HepG2 (cell line): ENCODE results near the gene RPTN. TPM values are rescaled to one million over a fixed set of nuclear protein-coding genes. Genes with fewer than 3 reads are reported as not detected.

Experiments used
- ATAC-seq: fragments of 200-7000 bp; cut with Tn5 transposase; 3 replicates; pipeline ENCODE4 v1.9.1; 2020; ENCODE audit warnings: mild to moderate bottlenecking, moderate library complexity
- BruUV-seq: library from RNA; stranded (reverse); fragments of 400-500 nt; replicated peaks from 2 replicates; lab custom pipeline; 2021; lab: Mats Ljungman, UMichigan
- CTCF ChIA-PET: fragments of 300-600 bp; formaldehyde crosslinking; extraction: SDS; loops from one replicate; lab custom pipeline; 2021; ENCODE audit warnings: low total read pairs, inconsistent platforms, low intra/inter-chr PET ratio; lab: Yijun Ruan, JAX
- POLR2A ChIA-PET: fragments of 350-600 bp; sonication (Branson Sonifier 250); formaldehyde crosslinking; loops from one replicate; lab custom pipeline; 2020; ENCODE audit warnings: antibody characterized with exemption, inconsistent platforms; lab: Yijun Ruan, JAX
- DNase-seq: peaks from one replicate; pipeline ENCODE4 v3.0.0-alpha.2; 2015; ENCODE audit warnings: low spot score
- FAIRE-seq: peaks from 3 replicates; lab custom pipeline; 2011; peaks lifted over from hg19 to GRCh38; lab: Jason Lieb, UNC
- H2AFZ ChIP-seq: one replicate; pipeline ENCODE4 v1.6.1; 2011; ENCODE audit warnings: low read length, inconsistent platforms
- H3K27ac ChIP-seq: fragments of 300-600 bp; 3 replicates; pipeline ENCODE4 v1.8.0; 2011; ENCODE audit warnings: mixed run types, mild to moderate bottlenecking, mixed read lengths, low read length, inconsistent platforms; ENCODE audit not compliant: insufficient read depth; ENCODE audit errors: extremely low read length
- H3K27me3 ChIP-seq, 2 experiments: fragments of 200-600 bp in 1 of 2; 2 replicates in 1 of 2; 3 replicates in 1 of 2; pipeline versions ENCODE4 v1.6.0 to v1.8.0; 2011; ENCODE audit warnings: low read length in 2 of 2, mild to moderate bottlenecking in 2 of 2, moderate library complexity in 2 of 2, inconsistent platforms in 1 of 2; ENCODE audit not compliant: insufficient read depth in 2 of 2, control insufficient read depth in 1 of 2
- H3K36me3 ChIP-seq, 2 experiments: fragments of 200-600 bp in 1 of 2; replicated peaks in 1 of 2; 2 replicates in 1 of 2; 3 replicates in 1 of 2; pipeline versions ENCODE4 v1.5.1 to v1.8.0; 2011; ENCODE audit warnings: low read length in 2 of 2, inconsistent platforms in 1 of 2; ENCODE audit not compliant: insufficient read depth in 2 of 2, control insufficient read depth in 1 of 2
- H3K4me1 ChIP-seq: 2 replicates; pipeline ENCODE4 v1.5.1; 2012; ENCODE audit warnings: low read length, inconsistent platforms; ENCODE audit not compliant: insufficient read depth
- H3K4me2 ChIP-seq: 2 replicates; pipeline ENCODE4 v1.6.0; 2011; ENCODE audit warnings: low read depth, low read length, inconsistent platforms
- H3K4me3 ChIP-seq, 3 experiments: fragments of 200-600 bp in 1 of 3; sonication (generic), shearing (Covaris generic) in 1 of 3; replicated peaks in 1 of 3; 2 replicates each; pipeline ENCODE4 v1.5.1; 2011 to 2016; ENCODE audit warnings: low read length in 3 of 3, inconsistent platforms in 2 of 3, low read depth in 2 of 3, mild to moderate bottlenecking in 2 of 3, control low read depth in 1 of 3, mixed read lengths in 1 of 3; ENCODE audit not compliant: insufficient read depth in 1 of 3
- H3K79me2 ChIP-seq: one replicate; pipeline ENCODE4 v1.6.1; 2011; ENCODE audit warnings: low read length, inconsistent platforms; ENCODE audit not compliant: insufficient read depth
- H3K9ac ChIP-seq: 2 replicates; pipeline ENCODE4 v1.6.0; 2011; ENCODE audit warnings: mild to moderate bottlenecking, low read depth, low read length, inconsistent platforms; ENCODE audit not compliant: insufficient read depth
- H3K9me3 ChIP-seq: 2 replicates; pipeline ENCODE4 v1.5.1; 2012; ENCODE audit warnings: mild to moderate bottlenecking, low read length
- H4K20me1 ChIP-seq: 2 replicates; pipeline ENCODE4 v1.6.0; 2011; ENCODE audit warnings: inconsistent platforms, mild to moderate bottlenecking, low read length, moderate library complexity; ENCODE audit not compliant: insufficient read depth
- ATRX ChIP-seq: sonication (generic); formaldehyde crosslinking; IDR thresholded peaks from 2 replicates; pipeline ENCODE4 v1.4.0; 2020; ENCODE audit warnings: missing genetic modification reagents, borderline replicate concordance
- CCAR2 ChIP-seq: fragments of 200-400 bp; formaldehyde crosslinking; optimal IDR thresholded peaks from 2 replicates; pipeline ENCODE3; 2018; ENCODE audit warnings: low read depth, mild to moderate bottlenecking, low read length, moderate library complexity
- CEBPB ChIP-seq: IDR thresholded peaks from 2 replicates; pipeline ENCODE4 v1.6.1; 2011; ENCODE audit warnings: low read depth, low read length, improper control_type of control experiment, borderline replicate concordance
- ETV6 ChIP-seq: sonication (generic); formaldehyde crosslinking; conservative IDR thresholded peaks from 2 replicates; pipeline ENCODE4 v1.4.0; 2020; ENCODE audit warnings: missing genetic modification reagents
- HNF4G ChIP-seq, 2 experiments: sonication (generic) in 1 of 2; formaldehyde crosslinking in 1 of 2; IDR thresholded peaks; 2 replicates each; pipeline versions ENCODE4 v1.4.0 to v1.6.1; 2011 to 2020; ENCODE audit warnings: borderline replicate concordance in 2 of 2, low read depth in 2 of 2, mild to moderate bottlenecking in 2 of 2, low read length in 1 of 2, missing genetic modification reagents in 1 of 2, moderate library complexity in 1 of 2
- HNRNPLL ChIP-seq: fragments of 200-400 bp; formaldehyde crosslinking; IDR thresholded peaks from 2 replicates; pipeline ENCODE4 v1.6.1; 2017; ENCODE audit warnings: mild to moderate bottlenecking, low read depth, low read length; ENCODE audit not compliant: poor library complexity, severe bottlenecking
- MAZ ChIP-seq, 2 experiments: sonication (generic) in 1 of 2; formaldehyde crosslinking in 1 of 2; IDR thresholded peaks; 2 replicates each; pipeline versions ENCODE4 v1.5.0 to v1.6.1; 2012 to 2020; ENCODE audit warnings: low read depth in 2 of 2, mild to moderate bottlenecking in 2 of 2, borderline replicate concordance in 1 of 2, improper control_type of control experiment in 1 of 2, low read length in 1 of 2, missing genetic modification reagents in 1 of 2, moderate library complexity in 1 of 2
- MXD1 ChIP-seq: sonication (generic); formaldehyde crosslinking; IDR thresholded peaks from 2 replicates; pipeline ENCODE4 v1.4.0; 2020; ENCODE audit warnings: mild to moderate bottlenecking, missing genetic modification reagents
- NCOA2 ChIP-seq: sonication (generic); formaldehyde crosslinking; IDR thresholded peaks from 2 replicates; pipeline ENCODE4 v1.8.0; 2022; ENCODE audit warnings: inconsistent platforms
- NR0B2 ChIP-seq: sonication (generic); formaldehyde crosslinking; IDR thresholded peaks from 2 replicates; pipeline ENCODE4 v1.4.0; 2020; ENCODE audit warnings: mild to moderate bottlenecking, missing genetic modification reagents
- ZC3H4 ChIP-seq: sonication (generic); formaldehyde crosslinking; IDR thresholded peaks from 2 replicates; pipeline ENCODE4 v1.4.0; 2020; ENCODE audit warnings: missing genetic modification reagents, borderline replicate concordance
- ZMAT3 ChIP-seq: sonication (generic); formaldehyde crosslinking; conservative IDR thresholded peaks from 2 replicates; pipeline ENCODE4 v1.7.0; 2021; ENCODE audit warnings: missing genetic modification reagents
- ZNF382 ChIP-seq: sonication (generic); formaldehyde crosslinking; IDR thresholded peaks from 2 replicates; pipeline ENCODE4 v1.5.0; 2020; ENCODE audit warnings: missing genetic modification reagents, mild to moderate bottlenecking, borderline replicate concordance
- ZNF432 ChIP-seq: sonication (generic); formaldehyde crosslinking; IDR thresholded peaks from 2 replicates; pipeline ENCODE4 v1.5.0; 2020; ENCODE audit warnings: missing genetic modification reagents, mild to moderate bottlenecking, borderline replicate concordance
- ZNF615 ChIP-seq: sonication (generic); formaldehyde crosslinking; IDR thresholded peaks from 2 replicates; pipeline ENCODE4 v1.5.0; 2020; ENCODE audit warnings: mild to moderate bottlenecking, missing genetic modification reagents, borderline replicate concordance
- ZNF883 ChIP-seq: sonication (generic); formaldehyde crosslinking; IDR thresholded peaks from 2 replicates; pipeline ENCODE4 v1.5.1; 2020; ENCODE audit warnings: mild to moderate bottlenecking, missing genetic modification reagents; ENCODE audit errors: not compliant biosample characterization
- ZSCAN21 ChIP-seq: sonication (generic); formaldehyde crosslinking; IDR thresholded peaks from 2 replicates; pipeline ENCODE4 v1.8.0; 2022; ENCODE audit warnings: mild to moderate bottlenecking, missing genetic modification reagents, moderate library complexity, borderline replicate concordance
- ZSCAN30 ChIP-seq: sonication (generic); formaldehyde crosslinking; IDR thresholded peaks from 2 replicates; pipeline ENCODE4 v1.5.0; 2020; ENCODE audit warnings: mild to moderate bottlenecking, missing genetic modification reagents
- WGBS: methylation state at CpG from one replicate; pipeline ENCODE4 v1.1.6; 2017; ENCODE audit warnings: low lambda C conversion rate; 5-methylcytosine and 5-hydroxymethylcytosine counted together
- in situ Hi-C: cut with HindIII; loops from 2 replicates; pipeline ENCODE4 v1.10.0; 2017; ENCODE audit warnings: low pct_unique_long_range_greater_than_20kb; ENCODE audit not compliant: extremely low pct_ligation_motif_present
- intact Hi-C: fragments of 100-400 bp; cut with micrococcal nuclease; formaldehyde crosslinking; loops from one replicate; pipeline ENCODE4 v1.10.0; 2022; ENCODE audit not compliant: unreplicated experiment
- polyA plus RNA-seq, 8 experiments: library from polyadenylated mRNA; depleted of rRNA in 3 of 8; stranded (reverse) in 7 of 8; unstranded in 1 of 8; fragments of >200 nt; fragmentation: Illumina TruSeq in 4 of 8; extraction: Trizol in 4 of 8; gene quantifications; 2 replicates each; pipeline versions ENCODE4 v1.2.1 to v1.2.3, GENCODE V29; 2011 to 2016; ENCODE audit warnings: low read depth in 4 of 8, missing spikeins in 1 of 8, mixed read lengths in 1 of 8; ENCODE audit not compliant: insufficient read depth in 1 of 8
- total RNA-seq, 5 experiments: library from RNA; depleted of rRNA; stranded (reverse); fragments of >200 nt; fragmentation: Illumina TruSeq; extraction: Trizol; gene quantifications; 2 replicates each; pipeline ENCODE4 v1.2.3, GENCODE V29; 2016; ENCODE audit warnings: low read depth in 1 of 5
- TF ChIP-seq, protein P1 (sequence below): IDR thresholded peaks from 2 replicates; pipeline ENCODE4 v1.6.1; 2016; ENCODE audit warnings: missing genetic modification reagents, missing compliant biosample characterization

RPTN gene
- total and polyA plus RNA-seq, 2 of the 13 experiments (the other 11 are each of a cell fraction or from before 2014, with no cell fraction given): not detected

DNA sequence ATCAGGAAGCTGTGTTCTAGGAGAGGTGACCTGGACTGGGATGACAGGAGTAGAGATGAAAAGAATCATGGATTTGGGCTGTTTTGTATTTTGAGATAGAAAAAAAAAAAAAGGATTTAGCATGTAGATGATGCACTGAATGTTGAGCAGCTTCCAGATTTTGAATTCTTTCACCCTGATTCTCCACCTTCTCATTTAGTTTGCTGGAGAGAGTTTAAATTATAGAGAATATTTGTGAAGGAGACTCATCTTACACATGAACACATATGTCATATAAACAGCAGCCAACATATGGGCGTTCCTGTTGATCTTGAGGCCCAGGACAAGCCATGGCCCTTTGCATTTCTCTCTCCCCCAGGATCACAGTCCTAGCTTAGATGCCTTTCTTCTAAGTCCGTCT is 7.4 kb downstream of the RPTN start:
- H3K27ac ChIP-seq: no peak overlapping the region
- no peaks in the 10 kb centered on the region for H3K27me3 ChIP-seq
- H3K79me2 ChIP-seq: no peaks in the 10 kb centered on the region
- ChIA-PET POLR2A (no interaction called here), CTCF (no interaction called here)
- BruUV-seq: no TSS peak
- H3K4me3 ChIP-seq: no peak overlapping the region
- no peaks in the 10 kb centered on the region for H3K36me3 ChIP-seq
- ATAC-seq (no peak), FAIRE-seq (no peak), DNase-seq (no peak)
- H3K4me1 ChIP-seq: 0 out of 2 replicates have a peak, but pooled peaks cover 7% of the 10 kb centered on the region
- no peak overlapping the region for H3K4me2 ChIP-seq
- TF ChIP-seq CCAR2 (no peak), HNRNPLL (no peak), NR0B2 (CRISPR knock-in tag) (no peak), ZC3H4 (CRISPR knock-in tag) (no peak), CEBPB (no peak), MXD1 (CRISPR knock-in tag) (no peak), ZSCAN30 (CRISPR knock-in tag) (no peak), ETV6 (CRISPR knock-in tag) (no peak), ZNF382 (CRISPR knock-in tag) (no peak), ZSCAN21 (CRISPR knock-in tag) (no peak), MAZ (IDR thresholded peaks at IDR 0.05; ENCODE audit: borderline replicate concordance, low read depth, low read length) (no peak), MAZ (CRISPR knock-in tag; IDR thresholded peaks at IDR 0.05; ENCODE audit: low read depth) (no peak), ZNF883 (CRISPR knock-in tag) (no peak), HNF4G (IDR thresholded peaks at IDR 0.05; ENCODE audit: borderline replicate concordance, low read depth, low read length) (no peak), HNF4G (CRISPR knock-in tag; IDR thresholded peaks at IDR 0.05; ENCODE audit: borderline replicate concordance, low read depth) (no peak), ATRX (CRISPR knock-in tag) (no peak), ZNF432 (CRISPR knock-in tag) (no peak), ZMAT3 (no peak), ZNF615 (CRISPR knock-in tag) (no peak), NCOA2 (CRISPR knock-in tag) (no peak)
- TF ChIP-seq, protein P1, sequence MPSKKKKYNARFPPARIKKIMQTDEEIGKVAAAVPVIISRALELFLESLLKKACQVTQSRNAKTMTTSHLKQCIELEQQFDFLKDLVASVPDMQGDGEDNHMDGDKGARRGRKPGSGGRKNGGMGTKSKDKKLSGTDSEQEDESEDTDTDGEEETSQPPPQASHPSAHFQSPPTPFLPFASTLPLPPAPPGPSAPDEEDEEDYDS: no peak
- 0% methylated on average over 2 of the region's 2 CpGs for WGBS
- H3K9me3 ChIP-seq: peaks cover 18% of the 10 kb centered on the region; the same call in 1 of the 2 replicates
- no peaks in the 10 kb centered on the region for H4K20me1 ChIP-seq
- intact Hi-C loops: no loop called here
- no peak overlapping the region for H3K9ac ChIP-seq
- no peak overlapping the region for H2AFZ ChIP-seq
- in situ Hi-C loops: no loop called here
